HG02588 (cell line): ENCODE results near the gene MORC3.
"Not testable (repeated sequence)": the region's sequence is repeated elsewhere in the genome, so short reads cannot be mapped to it uniquely, and the experiment has no call there.

ENCODE experiments used
- ATAC-seq: cut with Tn5 transposase; IDR thresholded peaks from one replicate; pipeline ENCODE4 v1.9.1; 2021; ENCODE audit warnings: mild to moderate bottlenecking, moderate library complexity; ENCODE audit not compliant: unreplicated experiment

The MORC3 gene

GRCh38 chr21:36321325-36322082, 1.5 kb downstream of the MORC3 start:
- no peak for ATAC-seq

GRCh38 chr21:36322083-36322424, 2.1 kb downstream of the MORC3 start:
- ATAC-seq = no peak

GRCh38 chr21:36323032-36323431, 3.0 kb downstream of the MORC3 start:
- ATAC-seq = no peak

- no peak for ATAC-seq
Observed at GRCh38 chr21:36325373-36326010, 5.5 kb downstream of the MORC3 start.

- no peak for ATAC-seq
Observed at GRCh38 chr21:36330904-36331303, 10.9 kb downstream of the MORC3 start.

GRCh38 chr21:36337099-36337509, 17.1 kb downstream of the MORC3 start:
- ATAC-seq = no peak

GRCh38 chr21:36338975-36339374, 19.0 kb downstream of the MORC3 start:
- no peak for ATAC-seq

GRCh38 chr21:36342581-36342980, 22.6 kb downstream of the MORC3 start:
- ATAC-seq = not testable (repeated sequence)

- no peak for ATAC-seq
Observed at GRCh38 chr21:36344931-36345330, 24.9 kb downstream of the MORC3 start.

- no peak for ATAC-seq
Observed at GRCh38 chr21:36347278-36347961, 27.4 kb downstream of the MORC3 start.

GRCh38 chr21:36347962-36348328, 27.9 kb downstream of the MORC3 start:
- no peak for ATAC-seq

GRCh38 chr21:36349315-36349714, 29.3 kb downstream of the MORC3 start:
- no peak for ATAC-seq

- no peak for ATAC-seq
Observed at GRCh38 chr21:36350282-36350910, 30.4 kb downstream of the MORC3 start.

GRCh38 chr21:36354918-36355680, 35.1 kb downstream of the MORC3 start:
- no peak for ATAC-seq

- ATAC-seq = no peak
Observed at GRCh38 chr21:36355868-36356267, 35.9 kb downstream of the MORC3 start.

GRCh38 chr21:36359185-36359584, 39.2 kb downstream of the MORC3 start:
- no peak for ATAC-seq

GRCh38 chr21:36369064-36369685, 49.2 kb downstream of the MORC3 start:
- no peak for ATAC-seq

GRCh38 chr21:36375994-36376393, 56.0 kb downstream of the MORC3 start:
- no peak for ATAC-seq

GRCh38 chr21:36377391-36377842, 57.4 kb downstream of the MORC3 start:
- no peak for ATAC-seq

GRCh38 chr21:36379251-36379650, 59.3 kb downstream of the MORC3 start:
- ATAC-seq = no peak
